Adrenal gland (tissue), 5 donors: ENCODE data around the gene GSK3A.

Experiments used
- CTCF ChIP-seq, 6 experiments: fragments of 450-650 bp in 4 of 6; fragments of 200-600 bp in 2 of 6; sonication (generic) in 1 of 6; IDR thresholded peaks; 1 replicate in 5 of 6; 2 replicates in 1 of 6; pipeline versions ENCODE4 v1.5.1 to v1.8.0; 2016 to 2021; ENCODE audit warnings: antibody characterized with exemption in 6 of 6, mild to moderate bottlenecking in 2 of 6, moderate library complexity in 1 of 6
- POLR2A ChIP-seq, 2 donors: fragments of 450-650 bp; IDR thresholded peaks; one replicate each; pipeline ENCODE4 v1.6.1; 2017; ENCODE audit warnings: antibody characterized with exemption in 2 of 2, mild to moderate bottlenecking in 2 of 2, moderate library complexity in 1 of 2
- donor health status: DM: no; HTN: no; CAD: no.

GRCh38 chr19:42245231-42245630 lies 2.8 kb upstream of the GSK3A start:
- TF ChIP-seq CTCF (IDR thresholded peaks at IDR 0.05) (no peak), POLR2A (IDR thresholded peaks at IDR 0.05) (no peak)
